Trophoblast cell (in vitro differentiated cells and primary cell): ENCODE results near the gene THAP7.

ENCODE experiments used
- DNase-seq, 2 donors: peaks; one replicate each; pipeline ENCODE4 v3.0.0-alpha.2; 2016
- H2AFZ ChIP-seq: 2 replicates; pipeline ENCODE4 v1.6.1; 2013; ENCODE audit warnings: low read length, moderate library complexity, mild to moderate bottlenecking; ENCODE audit not compliant: insufficient read depth, poor library complexity
- H2AK5ac ChIP-seq: 2 replicates; pipeline ENCODE4 v1.6.1; 2013; ENCODE audit warnings: mild to moderate bottlenecking, low read length
- H2BK120ac ChIP-seq: 2 replicates; pipeline ENCODE4 v1.6.1; 2013; ENCODE audit warnings: low read length, mild to moderate bottlenecking, moderate library complexity; ENCODE audit not compliant: insufficient read depth, poor library complexity
- H2BK12ac ChIP-seq: 2 replicates; pipeline ENCODE4 v1.6.1; 2013; ENCODE audit warnings: mild to moderate bottlenecking, low read length, moderate library complexity
- H2BK5ac ChIP-seq: 2 replicates; pipeline ENCODE4 v1.6.1; 2013; ENCODE audit warnings: low read length, low read depth, moderate library complexity, mild to moderate bottlenecking; ENCODE audit not compliant: poor library complexity
- H3K14ac ChIP-seq: 2 replicates; pipeline ENCODE4 v1.6.1; 2013; ENCODE audit warnings: mild to moderate bottlenecking, low read length
- H3K18ac ChIP-seq: 2 replicates; pipeline ENCODE4 v1.6.1; 2013; ENCODE audit warnings: mild to moderate bottlenecking, low read length
- H3K23ac ChIP-seq: 2 replicates; pipeline ENCODE4 v1.6.1; 2013; ENCODE audit warnings: low read length
- H3K27ac ChIP-seq: 2 replicates; pipeline ENCODE4 v1.5.1; 2013; ENCODE audit warnings: low read depth, mild to moderate bottlenecking, inconsistent platforms, low read length, moderate library complexity
- H3K27me3 ChIP-seq: 2 replicates; pipeline ENCODE4 v1.6.1; 2013; ENCODE audit warnings: inconsistent platforms, mild to moderate bottlenecking, low read length, moderate library complexity; ENCODE audit not compliant: insufficient read depth
- H3K36me3 ChIP-seq, 2 experiments: 1 replicate in 1 of 2; 2 replicates in 1 of 2; pipeline ENCODE4 v1.6.1; 2013; ENCODE audit warnings: low read length in 2 of 2, mild to moderate bottlenecking in 2 of 2, moderate library complexity in 1 of 2; ENCODE audit not compliant: insufficient read depth in 2 of 2, control insufficient read depth in 1 of 2
- H3K4ac ChIP-seq: 2 replicates; pipeline ENCODE4 v1.6.1; 2013; ENCODE audit warnings: low read depth, mild to moderate bottlenecking, low read length, moderate library complexity
- H3K4me1 ChIP-seq, 2 experiments: 1 replicate in 1 of 2; 2 replicates in 1 of 2; pipeline ENCODE4 v1.6.1; 2013; ENCODE audit warnings: low read length in 2 of 2, mild to moderate bottlenecking in 2 of 2, moderate library complexity in 1 of 2; ENCODE audit not compliant: insufficient read depth in 2 of 2, control insufficient read depth in 1 of 2
- H3K4me2 ChIP-seq: 2 replicates; pipeline ENCODE4 v1.6.1; 2013; ENCODE audit warnings: inconsistent platforms, mild to moderate bottlenecking, low read length, moderate library complexity
- H3K4me3 ChIP-seq: 2 replicates; pipeline ENCODE4 v1.5.1; 2013; ENCODE audit warnings: mild to moderate bottlenecking, low read depth, low read length, inconsistent platforms
- H3K79me1 ChIP-seq: one replicate; pipeline ENCODE4 v1.6.1; 2013; ENCODE audit warnings: low read length
- H3K79me2 ChIP-seq: 2 replicates; pipeline ENCODE4 v1.6.1; 2013; ENCODE audit warnings: low read length, mild to moderate bottlenecking; ENCODE audit not compliant: control insufficient read depth, insufficient read depth, poor library complexity
- H3K9ac ChIP-seq: 2 replicates; pipeline ENCODE4 v1.6.1; 2013; ENCODE audit warnings: mild to moderate bottlenecking, low read length
- H3K9me3 ChIP-seq: 2 replicates; pipeline ENCODE4 v1.6.1; 2013; ENCODE audit warnings: low read depth, mild to moderate bottlenecking, control low read depth, inconsistent platforms, low read length; ENCODE audit not compliant: insufficient read depth
- H4K12ac ChIP-seq: 2 replicates; pipeline ENCODE4 v1.6.1; 2013; ENCODE audit warnings: low read depth, mild to moderate bottlenecking, low read length, moderate library complexity
- H4K8ac ChIP-seq: 2 replicates; pipeline ENCODE4 v1.6.1; 2013; ENCODE audit warnings: low read depth, mild to moderate bottlenecking, low read length, moderate library complexity
- H4K91ac ChIP-seq: one replicate; pipeline ENCODE4 v1.6.1; 2013; ENCODE audit warnings: low read depth, mild to moderate bottlenecking, low read length, moderate library complexity
- WGBS: extraction: QIAGEN DNeasy Blood & Tissue Kit; methylation state at CpG from one replicate; pipeline ENCODE4 v1.1.7; 2013; ENCODE audit warnings: missing lambda C conversion rate; ENCODE audit not compliant: insufficient read length, insufficient coverage; ENCODE audit errors: extremely low coverage; 5-methylcytosine and 5-hydroxymethylcytosine counted together

The THAP7 gene

DNA sequence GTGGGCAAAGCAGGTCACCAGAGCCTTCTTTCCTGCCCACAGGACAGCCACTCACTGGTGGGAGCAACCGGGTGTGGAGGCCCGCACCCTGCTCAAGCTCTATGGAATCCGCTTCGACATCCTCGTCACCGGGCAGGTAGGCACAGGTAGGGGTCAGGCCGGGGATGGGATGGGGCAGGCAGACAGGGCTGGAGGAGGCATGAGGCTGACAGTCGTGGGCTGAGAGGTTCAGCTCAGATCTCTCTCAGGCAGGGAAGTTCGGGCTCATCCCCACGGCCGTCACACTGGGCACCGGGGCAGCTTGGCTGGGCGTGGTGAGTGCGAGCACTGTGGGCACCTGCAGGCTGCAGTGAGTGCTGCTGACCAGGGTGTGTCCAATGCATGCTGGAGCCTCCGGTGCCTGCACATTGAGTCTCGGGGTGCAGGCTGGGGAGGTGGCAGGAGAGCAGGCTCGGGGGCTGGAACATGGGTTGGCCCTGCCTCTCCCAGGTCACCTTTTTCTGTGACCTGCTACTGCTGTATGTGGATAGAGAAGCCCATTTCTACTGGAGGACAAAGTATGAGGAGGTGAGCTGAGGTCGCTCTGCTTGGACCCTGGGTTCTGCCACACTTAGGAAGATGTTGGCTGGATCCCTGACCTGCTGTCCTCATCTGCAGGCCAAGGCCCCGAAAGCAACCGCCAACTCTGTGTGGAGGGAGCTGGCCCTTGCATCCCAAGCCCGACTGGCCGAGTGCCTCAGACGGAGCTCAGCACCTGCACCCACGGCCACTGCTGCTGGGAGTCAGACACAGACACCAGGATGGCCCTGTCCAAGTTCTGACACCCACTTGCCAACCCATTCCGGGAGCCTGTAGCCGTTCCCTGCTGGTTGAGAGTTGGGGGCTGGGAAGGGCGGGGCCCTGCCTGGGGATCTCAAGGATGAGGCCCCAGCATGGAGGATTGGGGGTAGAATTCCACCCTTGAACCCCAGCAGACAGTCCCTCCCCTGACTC is 24.1 kb upstream of the THAP7 start:
- Histone ChIP-seq H4K12ac (no peak overlapping the region), H2AK5ac (no peak overlapping the region), H3K4me1 (peaks cover 11 to 17% of the 10 kb centered on the region in 2 experiments), H3K23ac (no peak overlapping the region), H3K9me3 (no peaks in the 10 kb centered on the region), H3K79me1 (no peaks in the 10 kb centered on the region), H3K4me3 (no peak overlapping the region), H3K79me2 (no peaks in the 10 kb centered on the region), H4K91ac (no peak overlapping the region), H3K14ac (no peak overlapping the region), H3K36me3 (no peaks in the 10 kb centered on the region), H2BK120ac (no peak overlapping the region), H4K8ac (no peak overlapping the region), H3K9ac (no peak overlapping the region), H2AFZ (no peak overlapping the region), H2BK12ac (no peak overlapping the region), H3K18ac (no peak overlapping the region), H3K4me2 (no peak overlapping the region), H3K4ac (no peak overlapping the region), H2BK5ac (no peak overlapping the region), H3K27me3 (no peaks in the 10 kb centered on the region), H3K27ac (no peak overlapping the region)
- WGBS = no CpG with 5 or more reads among the region's 27 CpGs
- peak in 1 of 2 donors; percentile 43 for DNase-seq

- H3K79me2 ChIP-seq = no peaks in the 10 kb centered on the region
- H3K14ac ChIP-seq = no peak overlapping the region
- no peaks in the 10 kb centered on the region for H3K36me3 ChIP-seq
- H2BK5ac ChIP-seq = no peak overlapping the region
- H2AK5ac ChIP-seq = no peak overlapping the region
- H3K79me1 ChIP-seq = no peaks in the 10 kb centered on the region
- H2AFZ ChIP-seq = no peak overlapping the region
- no peak overlapping the region for H4K91ac ChIP-seq
- no peak overlapping the region for H3K4ac ChIP-seq
- H3K9me3 ChIP-seq = no peaks in the 10 kb centered on the region
- H2BK120ac ChIP-seq = no peak overlapping the region
- no peak for DNase-seq
- no peak overlapping the region for H3K23ac ChIP-seq
- no peak overlapping the region for H3K27ac ChIP-seq
- no peak overlapping the region for H4K8ac ChIP-seq
- no CpG with 5 or more reads among the region's 8 CpGs for WGBS
- no peak overlapping the region for H2BK12ac ChIP-seq
- no peak overlapping the region for H3K4me2 ChIP-seq
- H3K4me1 ChIP-seq = peaks cover 11 to 17% of the 10 kb centered on the region in 2 experiments
- no peak overlapping the region for H4K12ac ChIP-seq
- H3K27me3 ChIP-seq = no peaks in the 10 kb centered on the region
- no peak overlapping the region for H3K4me3 ChIP-seq
- no peak overlapping the region for H3K18ac ChIP-seq
- no peak overlapping the region for H3K9ac ChIP-seq
These were observed 23.3 kb upstream of the THAP7 start for GRCh38 chr22:21025266-21025665.

DNA sequence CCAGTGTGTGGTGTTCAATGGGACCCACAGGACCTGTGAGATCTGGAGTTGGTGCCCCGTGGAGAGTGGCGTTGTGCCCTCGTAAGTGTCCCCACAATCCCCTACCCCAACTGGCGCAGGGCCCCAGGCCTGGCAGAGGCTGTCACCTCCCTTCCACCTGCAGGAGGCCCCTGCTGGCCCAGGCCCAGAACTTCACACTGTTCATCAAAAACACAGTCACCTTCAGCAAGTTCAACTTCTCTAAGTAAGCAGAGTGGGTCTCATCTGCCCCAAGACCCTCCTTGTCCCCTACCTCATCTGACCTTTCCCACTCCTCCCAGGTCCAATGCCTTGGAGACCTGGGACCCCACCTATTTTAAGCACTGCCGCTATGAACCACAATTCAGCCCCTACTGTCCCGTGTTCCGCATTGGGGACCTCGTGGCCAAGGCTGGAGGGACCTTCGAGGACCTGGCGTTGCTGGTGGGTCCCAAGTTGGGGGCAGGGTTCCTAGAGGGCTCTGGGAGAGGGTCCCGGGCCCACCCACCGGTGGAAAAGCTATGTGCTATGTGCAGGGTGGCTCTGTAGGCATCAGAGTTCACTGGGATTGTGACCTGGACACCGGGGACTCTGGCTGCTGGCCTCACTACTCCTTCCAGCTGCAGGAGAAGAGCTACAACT is 21.2 kb upstream of the THAP7 start:
- H4K12ac ChIP-seq = no peak overlapping the region
- no peak overlapping the region for H3K18ac ChIP-seq
- H3K4ac ChIP-seq = no peak overlapping the region
- H2AFZ ChIP-seq = no peak overlapping the region
- H3K27ac ChIP-seq = no peak overlapping the region
- DNase-seq = no peak
- H3K79me1 ChIP-seq = no peaks in the 10 kb centered on the region
- H3K9ac ChIP-seq = no peak overlapping the region
- no peak overlapping the region for H2BK5ac ChIP-seq
- H3K27me3 ChIP-seq = no peaks in the 10 kb centered on the region
- no peak overlapping the region for H4K8ac ChIP-seq
- no peaks in the 10 kb centered on the region for H3K9me3 ChIP-seq
- WGBS = no CpG with 5 or more reads among the region's 13 CpGs
- H3K4me2 ChIP-seq = no peak overlapping the region
- H2BK120ac ChIP-seq = no peak overlapping the region
- H3K79me2 ChIP-seq = no peaks in the 10 kb centered on the region
- no peak overlapping the region for H3K4me3 ChIP-seq
- peaks cover 0 to 7% of the 10 kb centered on the region in 2 experiments for H3K4me1 ChIP-seq
- no peak overlapping the region for H4K91ac ChIP-seq
- no peaks in the 10 kb centered on the region for H3K36me3 ChIP-seq
- no peak overlapping the region for H2BK12ac ChIP-seq
- H2AK5ac ChIP-seq = peak overlapping the region; percentile 51
- no peak overlapping the region for H3K23ac ChIP-seq
- H3K14ac ChIP-seq = no peak overlapping the region

DNA sequence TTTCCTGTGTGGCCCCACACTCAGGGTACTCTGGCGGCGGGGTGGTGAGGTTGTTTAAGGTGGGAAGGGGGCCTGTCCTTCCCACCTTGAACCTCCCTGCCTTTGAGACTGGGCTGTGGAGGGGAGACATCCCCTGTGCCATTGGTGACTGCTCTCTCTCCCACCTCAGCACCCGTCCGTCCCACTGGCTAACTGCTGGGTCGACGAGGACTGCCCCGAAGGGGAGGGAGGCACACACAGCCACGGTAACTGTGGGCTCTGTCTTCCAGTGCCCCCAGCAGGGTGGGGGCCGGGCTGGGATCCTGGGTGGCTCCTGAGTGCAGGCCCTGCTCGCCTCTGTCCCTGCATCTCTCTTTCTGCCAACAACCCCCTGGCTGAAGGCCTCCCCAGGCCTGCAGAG is 20.6 kb upstream of the THAP7 start:
- no peak overlapping the region for H3K4ac ChIP-seq
- no peak overlapping the region for H3K27ac ChIP-seq
- no peaks in the 10 kb centered on the region for H3K36me3 ChIP-seq
- no peak overlapping the region for H4K8ac ChIP-seq
- H3K4me1 ChIP-seq = peaks cover 0 to 3% of the 10 kb centered on the region in 2 experiments
- H3K9ac ChIP-seq = no peak overlapping the region
- no peaks in the 10 kb centered on the region for H3K79me1 ChIP-seq
- no peaks in the 10 kb centered on the region for H3K9me3 ChIP-seq
- no peak overlapping the region for H3K23ac ChIP-seq
- WGBS = no CpG with 5 or more reads among the region's 10 CpGs
- no peak overlapping the region for H2BK12ac ChIP-seq
- H3K18ac ChIP-seq = no peak overlapping the region
- peak overlapping the region; percentile 2 for H2AK5ac ChIP-seq
- no peak overlapping the region for H3K14ac ChIP-seq
- DNase-seq = no peak
- H2BK120ac ChIP-seq = no peak overlapping the region
- no peaks in the 10 kb centered on the region for H3K27me3 ChIP-seq
- H3K4me3 ChIP-seq = no peak overlapping the region
- no peak overlapping the region for H4K91ac ChIP-seq
- H3K79me2 ChIP-seq = no peaks in the 10 kb centered on the region
- H2BK5ac ChIP-seq = no peak overlapping the region
- H3K4me2 ChIP-seq = no peak overlapping the region
- no peak overlapping the region for H2AFZ ChIP-seq
- H4K12ac ChIP-seq = no peak overlapping the region
